ENCODE results near the gene EXD3.

EXD3 gene

DNA sequence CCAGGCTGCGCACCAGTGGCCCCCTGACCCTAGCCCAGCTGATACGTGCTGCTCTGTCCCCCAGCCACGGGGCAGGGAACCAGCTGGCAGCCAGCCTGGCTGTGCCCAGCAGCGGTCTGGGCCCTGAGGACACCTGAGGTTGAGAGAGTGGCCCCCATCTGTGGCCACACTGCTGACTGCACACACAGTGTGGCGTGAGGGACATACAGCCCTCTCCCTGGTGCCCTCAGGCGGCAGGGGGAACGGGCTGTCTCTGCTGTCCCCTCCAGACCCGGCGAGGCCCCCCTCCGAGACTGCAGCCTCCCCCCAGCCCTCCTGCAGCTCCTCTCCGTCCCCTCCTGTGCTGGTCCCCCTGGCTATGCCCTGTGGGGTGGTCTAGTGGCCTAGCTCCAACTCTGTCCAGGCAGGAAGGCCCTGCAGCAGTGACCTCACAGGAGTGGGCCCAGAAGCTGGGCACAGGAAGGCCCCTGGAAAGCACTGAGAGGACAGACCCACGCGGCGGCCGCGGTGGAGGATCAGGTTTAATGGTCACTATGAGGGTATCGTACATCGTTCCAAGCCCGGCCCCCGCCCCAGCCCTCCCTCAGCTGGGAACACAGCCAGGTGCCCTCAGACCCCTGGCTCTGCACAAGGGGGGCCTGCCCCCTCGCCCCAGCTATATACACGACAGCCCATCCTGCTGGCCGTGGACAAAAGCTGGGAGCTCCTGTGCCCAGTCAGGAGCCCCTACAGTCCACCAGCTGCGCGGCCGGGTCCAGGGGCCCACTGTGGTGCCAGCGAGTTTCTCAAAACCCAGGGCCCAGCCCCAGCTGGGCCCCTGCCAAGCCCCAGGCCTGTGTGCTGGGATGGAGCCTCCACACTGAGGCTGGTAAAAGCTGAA lies 25.0 kb upstream of the EXD3 start:
- H3K27me3 ChIP-seq (replicated peaks) = no peaks in the 10 kb centered on the region
- peaks cover 20% of the 10 kb centered on the region for H3K36me3 ChIP-seq (replicated peaks)
- no peak overlapping the region for H3K4me3 ChIP-seq (ENCODE audit: low read depth, low read length)
- TF ChIP-seq, protein P1, sequence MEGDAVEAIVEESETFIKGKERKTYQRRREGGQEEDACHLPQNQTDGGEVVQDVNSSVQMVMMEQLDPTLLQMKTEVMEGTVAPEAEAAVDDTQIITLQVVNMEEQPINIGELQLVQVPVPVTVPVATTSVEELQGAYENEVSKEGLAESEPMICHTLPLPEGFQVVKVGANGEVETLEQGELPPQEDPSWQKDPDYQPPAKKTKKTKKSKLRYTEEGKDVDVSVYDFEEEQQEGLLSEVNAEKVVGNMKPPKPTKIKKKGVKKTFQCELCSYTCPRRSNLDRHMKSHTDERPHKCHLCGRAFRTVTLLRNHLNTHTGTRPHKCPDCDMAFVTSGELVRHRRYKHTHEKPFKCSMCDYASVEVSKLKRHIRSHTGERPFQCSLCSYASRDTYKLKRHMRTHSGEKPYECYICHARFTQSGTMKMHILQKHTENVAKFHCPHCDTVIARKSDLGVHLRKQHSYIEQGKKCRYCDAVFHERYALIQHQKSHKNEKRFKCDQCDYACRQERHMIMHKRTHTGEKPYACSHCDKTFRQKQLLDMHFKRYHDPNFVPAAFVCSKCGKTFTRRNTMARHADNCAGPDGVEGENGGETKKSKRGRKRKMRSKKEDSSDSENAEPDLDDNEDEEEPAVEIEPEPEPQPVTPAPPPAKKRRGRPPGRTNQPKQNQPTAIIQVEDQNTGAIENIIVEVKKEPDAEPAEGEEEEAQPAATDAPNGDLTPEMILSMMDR (IDR thresholded peaks at IDR 0.05; ENCODE audit: low read depth, low read length, missing control alignments) = no peak
- no peak overlapping the region for H3K27ac ChIP-seq
- in situ Hi-C loops (cut with HindIII; ENCODE audit: low pct_ligation_motif_present, low sequenced_read_pairs) = no loop called here
- DNase-seq = no peak

DNA sequence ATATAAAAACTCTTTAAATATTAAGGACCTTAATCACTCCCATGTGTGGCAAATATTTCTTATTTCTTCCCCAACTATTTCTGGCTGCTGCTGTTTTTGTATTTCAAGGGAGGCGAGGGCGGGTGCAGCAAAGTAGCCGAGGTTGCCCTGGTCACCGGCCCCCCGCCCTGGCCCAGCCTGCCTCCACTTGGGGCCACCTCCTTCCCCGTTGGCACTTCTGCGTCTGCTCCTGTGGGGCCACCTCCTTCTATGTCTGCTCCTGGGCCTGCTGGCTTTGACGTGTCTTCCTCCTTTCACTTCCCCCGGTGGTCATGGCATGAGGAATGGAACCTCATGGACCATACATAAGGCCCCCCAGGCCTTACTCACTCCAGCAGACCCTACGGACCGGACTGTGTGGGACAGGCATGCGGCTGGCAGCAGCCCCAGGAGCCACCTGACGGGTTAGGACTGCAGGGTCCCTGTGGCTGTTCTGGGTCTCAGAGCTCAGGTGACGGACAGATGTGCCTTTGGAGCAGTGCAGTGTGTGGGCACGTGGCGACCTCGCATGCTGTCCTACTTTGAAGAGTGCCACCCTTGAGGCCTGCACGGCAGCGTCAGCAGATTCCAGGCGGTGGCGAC lies 24.0 kb upstream of the EXD3 start:
- no peak for DNase-seq
- Histone ChIP-seq H3K27me3 (replicated peaks) (no peaks in the 10 kb centered on the region), H3K27ac (no peak overlapping the region), H3K4me3 (ENCODE audit: low read depth, low read length) (no peak overlapping the region), H3K36me3 (replicated peaks) (peaks cover 15% of the 10 kb centered on the region)
- TF ChIP-seq, protein P1 (IDR thresholded peaks at IDR 0.05; ENCODE audit: low read depth, low read length, missing control alignments) = no peak
- in situ Hi-C loops (cut with HindIII; ENCODE audit: low pct_ligation_motif_present, low sequenced_read_pairs) = no loop called here

DNA sequence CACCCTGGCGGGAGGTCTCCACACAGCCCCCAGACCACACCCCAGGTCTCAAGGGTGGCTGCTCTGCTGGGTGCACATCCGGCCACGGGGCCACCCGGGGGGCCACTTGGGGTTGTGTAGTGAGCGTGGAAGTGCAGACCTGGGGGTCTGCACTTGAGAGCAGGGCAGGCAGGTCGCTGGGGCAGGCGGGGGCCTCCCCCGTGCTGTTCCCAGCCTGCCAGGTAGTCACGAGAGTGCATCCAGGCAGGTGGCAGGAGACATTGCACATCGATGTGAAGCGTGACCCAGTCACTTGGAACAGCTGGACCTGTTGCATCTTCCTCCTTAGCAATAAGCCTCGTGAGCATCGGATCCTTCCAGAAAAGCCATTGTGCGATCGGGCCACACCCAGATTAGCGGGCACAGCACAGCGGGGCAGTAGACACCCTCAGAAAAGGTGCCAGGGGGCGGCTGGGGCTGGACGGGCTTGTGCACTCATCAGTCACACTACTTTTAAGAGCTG lies 23.0 kb upstream of the EXD3 start:
- H3K27me3 ChIP-seq (replicated peaks) = no peaks in the 10 kb centered on the region
- in situ Hi-C loops (cut with HindIII; ENCODE audit: low pct_ligation_motif_present, low sequenced_read_pairs) = no loop called here
- TF ChIP-seq, protein P1 (IDR thresholded peaks at IDR 0.05; ENCODE audit: low read depth, low read length, missing control alignments) = no peak
- no peak for DNase-seq
- H3K36me3 ChIP-seq (replicated peaks) = peaks cover 15% of the 10 kb centered on the region
- no peak overlapping the region for H3K27ac ChIP-seq
- H3K4me3 ChIP-seq (ENCODE audit: low read depth, low read length) = no peak overlapping the region

DNA sequence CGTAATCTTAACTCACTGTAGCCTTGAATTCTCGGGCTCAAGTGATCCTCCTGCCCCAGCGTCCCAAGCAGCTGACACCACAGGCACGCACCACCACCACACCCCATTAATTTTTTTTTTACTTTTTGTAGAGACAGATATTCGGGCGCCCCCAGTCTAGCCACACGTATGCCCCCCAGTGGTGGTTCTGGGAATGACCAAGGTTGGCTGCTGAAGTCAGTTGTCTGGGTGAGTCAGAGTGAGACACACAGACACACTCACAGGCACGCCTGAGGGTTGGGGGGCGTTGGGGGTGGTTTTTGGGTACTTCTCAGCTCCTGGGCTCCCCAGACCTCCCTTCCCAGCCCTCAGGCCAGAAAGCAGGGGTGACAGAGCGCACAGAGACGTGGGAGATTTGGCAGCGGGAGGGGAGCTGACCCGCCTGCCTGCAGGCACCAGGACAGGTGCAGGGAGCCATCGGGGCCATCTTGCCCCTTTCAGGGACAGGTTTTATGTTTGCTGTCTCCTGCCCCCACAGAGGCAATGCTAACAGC lies 22.4 kb upstream of the EXD3 start:
- Histone ChIP-seq H3K27ac (no peak overlapping the region), H3K4me3 (ENCODE audit: low read depth, low read length) (no peak overlapping the region), H3K27me3 (replicated peaks) (no peaks in the 10 kb centered on the region), H3K36me3 (replicated peaks) (peaks cover 15% of the 10 kb centered on the region)
- in situ Hi-C loops (cut with HindIII; ENCODE audit: low pct_ligation_motif_present, low sequenced_read_pairs) = no loop called here
- TF ChIP-seq, protein P1 (IDR thresholded peaks at IDR 0.05; ENCODE audit: low read depth, low read length, missing control alignments) = peak; percentile 92
- peak; percentile 74 for DNase-seq

DNA sequence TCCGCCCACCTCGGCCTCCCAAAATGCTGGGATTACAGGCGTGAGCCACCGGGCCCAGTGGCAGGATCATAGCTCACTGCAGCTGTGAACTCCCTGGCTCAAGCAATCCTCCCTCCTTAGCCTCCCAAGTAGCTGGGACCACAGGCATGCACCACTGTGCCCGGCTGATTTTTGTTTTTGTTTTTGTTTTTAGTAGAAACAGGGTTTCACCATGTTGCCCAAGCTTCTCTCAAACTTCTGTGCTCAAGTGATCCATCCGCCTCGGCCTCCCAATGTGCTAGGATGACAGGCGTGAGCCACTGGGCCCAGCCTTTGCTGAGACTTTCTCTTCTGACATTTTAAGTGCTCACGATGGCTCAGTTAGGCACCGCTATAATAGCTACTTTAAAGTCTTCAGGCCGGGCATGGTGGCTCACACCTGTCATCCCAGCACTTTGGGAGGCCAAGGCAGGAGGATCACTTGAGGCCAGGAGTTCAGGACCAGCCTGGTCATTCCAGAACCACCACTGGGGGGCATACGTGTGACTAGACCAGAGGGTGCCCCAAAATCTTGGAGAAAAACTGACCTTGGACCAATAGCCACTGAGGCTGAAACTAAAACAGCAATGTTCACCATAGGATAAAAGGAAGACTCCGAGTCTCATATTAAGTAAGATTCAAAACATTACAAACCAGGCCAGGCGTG lies 21.3 kb upstream of the EXD3 start:
- in situ Hi-C loops (cut with HindIII; ENCODE audit: low pct_ligation_motif_present, low sequenced_read_pairs) = no loop called here

More for the DNA sequence above, 21.3 kb upstream of the EXD3 start:
- TF ChIP-seq, protein P1 (IDR thresholded peaks at IDR 0.05; ENCODE audit: low read depth, low read length, missing control alignments) = no peak
- Histone ChIP-seq H3K4me3 (ENCODE audit: low read depth, low read length) (no peak overlapping the region), H3K27ac (no peak overlapping the region), H3K27me3 (replicated peaks) (no peaks in the 10 kb centered on the region), H3K36me3 (replicated peaks) (peaks cover 8% of the 10 kb centered on the region)
- DNase-seq = no peak

All from brain microvascular endothelial cell (primary cell).